Testis (tissue), 5 donors: ENCODE results near the gene PTP4A2. TPM values are rescaled to one million over a fixed set of nuclear protein-coding genes. Genes with fewer than 3 reads are reported as not detected.
A peak's percentile ranks its signal among the peaks of the same experiment; 100 is the strongest.

Experiments used
- DNase-seq: peaks from one replicate; pipeline ENCODE4 v3.0.0-alpha.2; 2019
- H3K27ac ChIP-seq, 2 donors: fragments of 200-600 bp; sonication (generic); one replicate each; pipeline ENCODE4 v1.5.1; 2019
- H3K27me3 ChIP-seq: fragments of 200-600 bp; sonication (generic); one replicate; pipeline ENCODE4 v1.5.1; 2019
- H3K36me3 ChIP-seq: fragments of 200-600 bp; sonication (generic); one replicate; pipeline ENCODE4 v1.5.1; 2017; ENCODE audit warnings: low read depth; ENCODE audit errors: missing control alignments
- H3K4me1 ChIP-seq: fragments of 200-600 bp; sonication (generic); one replicate; pipeline ENCODE4 v1.5.1; 2019
- H3K4me3 ChIP-seq, 2 donors: fragments of 200-600 bp; sonication (generic); one replicate each; pipeline ENCODE4 v1.5.1; 2017 to 2019
- H3K9me3 ChIP-seq: fragments of 200-600 bp; sonication (generic); one replicate; pipeline ENCODE4 v1.5.1; 2017
- POLR2A ChIP-seq: fragments of 450-650 bp; IDR thresholded peaks from one replicate; pipeline ENCODE4 v1.6.1; 2017; ENCODE audit warnings: antibody characterized with exemption, mild to moderate bottlenecking, moderate library complexity
- WGBS, 2 donors: methylation state at CpG; one replicate each; pipeline ENCODE4 v1.1.5; 2018; 5-methylcytosine and 5-hydroxymethylcytosine counted together
- intact Hi-C: fragments of 100-400 bp; cut with DNase I; formaldehyde crosslinking; loops from one replicate; pipeline ENCODE4 v1.15.1; 2023; ENCODE audit warnings: low total_unique reads
- long read RNA-seq, 2 donors: transcript quantifications; one replicate each; lab custom pipeline, GENCODE V29; 2026
- polyA plus RNA-seq: library from polyadenylated mRNA; stranded (reverse); fragments of 350-450 nt; fragmentation: Illumina TruSeq; extraction: RNeasy Lipid Tissue Mini Kit (QIAGEN cat#74804); gene quantifications from one replicate; pipeline ENCODE4 v1.2.3, GENCODE V29; 2014; ENCODE audit warnings: low read depth, low replicate concordance; ENCODE audit not compliant: insufficient read depth
- total RNA-seq, 2 donors: library from RNA; depleted of rRNA; stranded (reverse); fragments of >200 nt; gene quantifications; one replicate each; pipeline ENCODE4 v1.2.3, GENCODE V29; 2016
- TF ChIP-seq, protein P1 (sequence below), 3 experiments: fragments of 450-650 bp in 2 of 3; fragments of 200-600 bp in 1 of 3; sonication (generic) in 1 of 3; IDR thresholded peaks; one replicate each; pipeline ENCODE4 v1.5.1; 2016 to 2019; ENCODE audit warnings: antibody characterized with exemption in 3 of 3, mild to moderate bottlenecking in 2 of 3, moderate library complexity in 1 of 3

Gene PTP4A2
- total RNA-seq (100 to 1,000 TPM; 137 to 189 TPM), polyA plus RNA-seq (305 TPM)
- long read RNA-seq, donor 1, transcript PTP4A2-201 (4 exons, 1,032 nt) = minor isoform, 8 of 177 reads
- long read RNA-seq, donor 1, transcript PTP4A2-218 (5 exons, 3,353 nt) = major isoform, 102 of 177 reads
- long read RNA-seq, donor 1, transcript PTP4A2-221 (6 exons, 3,921 nt) = minor isoform, 31 of 177 reads
- long read RNA-seq, donor 1, partial matches to known transcripts = 25 of 177 reads
- long read RNA-seq, donor 1, other reads (novel, unspliced or antisense) = 0 of 177 reads
- long read RNA-seq, donor 2, transcript PTP4A2-221 (6 exons, 3,921 nt) = minor isoform, 26 of 77 reads
- long read RNA-seq, donor 2, transcript PTP4A2-218 (5 exons, 3,353 nt) = major isoform, 29 of 77 reads
- long read RNA-seq, donor 2, partial matches to known transcripts = 15 of 77 reads
- long read RNA-seq, donor 2, other reads (novel, unspliced or antisense) = 0 of 77 reads

GRCh38 chr1:31938184-31938975 is at the start of gene PTP4A2:
Gene PTP4A2 (minus strand): TSS chr1:31938368. CDS start chr1:31919065, 19,303 bp downstream.
- no peaks in the 10 kb centered on the region for H3K36me3 ChIP-seq
- TF ChIP-seq, protein P1, sequence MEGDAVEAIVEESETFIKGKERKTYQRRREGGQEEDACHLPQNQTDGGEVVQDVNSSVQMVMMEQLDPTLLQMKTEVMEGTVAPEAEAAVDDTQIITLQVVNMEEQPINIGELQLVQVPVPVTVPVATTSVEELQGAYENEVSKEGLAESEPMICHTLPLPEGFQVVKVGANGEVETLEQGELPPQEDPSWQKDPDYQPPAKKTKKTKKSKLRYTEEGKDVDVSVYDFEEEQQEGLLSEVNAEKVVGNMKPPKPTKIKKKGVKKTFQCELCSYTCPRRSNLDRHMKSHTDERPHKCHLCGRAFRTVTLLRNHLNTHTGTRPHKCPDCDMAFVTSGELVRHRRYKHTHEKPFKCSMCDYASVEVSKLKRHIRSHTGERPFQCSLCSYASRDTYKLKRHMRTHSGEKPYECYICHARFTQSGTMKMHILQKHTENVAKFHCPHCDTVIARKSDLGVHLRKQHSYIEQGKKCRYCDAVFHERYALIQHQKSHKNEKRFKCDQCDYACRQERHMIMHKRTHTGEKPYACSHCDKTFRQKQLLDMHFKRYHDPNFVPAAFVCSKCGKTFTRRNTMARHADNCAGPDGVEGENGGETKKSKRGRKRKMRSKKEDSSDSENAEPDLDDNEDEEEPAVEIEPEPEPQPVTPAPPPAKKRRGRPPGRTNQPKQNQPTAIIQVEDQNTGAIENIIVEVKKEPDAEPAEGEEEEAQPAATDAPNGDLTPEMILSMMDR (IDR thresholded peaks at IDR 0.05) = peak in 2 of 3 experiments; percentile 67 to 90
- peak; percentile 37 for TF ChIP-seq POLR2A
- WGBS, 2 donors = 1% methylated on average over 64 of the region's 82 CpGs; no CpG with 5 or more reads in 1 of the 2 donors
- H3K4me1 ChIP-seq = peaks cover 41% of the 10 kb centered on the region
- H3K4me3 ChIP-seq = peak within 1 kb of the TSS; percentile 89 to 91
- H3K27ac ChIP-seq = peak within 1 kb of the TSS; percentile 93 to 96
- intact Hi-C loops = no loop called here
- H3K27me3 ChIP-seq = no peaks in the 10 kb centered on the region
- no peaks in the 10 kb centered on the region for H3K9me3 ChIP-seq
- DNase-seq = peak; percentile 96

- Histone ChIP-seq H3K4me3 (no peak overlapping the region), H3K36me3 (no peaks in the 10 kb centered on the region), H3K27me3 (no peaks in the 10 kb centered on the region), H3K9me3 (no peaks in the 10 kb centered on the region), H3K27ac (no peak overlapping the region), H3K4me1 (no peaks in the 10 kb centered on the region)
- no peak for TF ChIP-seq POLR2A
- TF ChIP-seq, protein P1 (IDR thresholded peaks at IDR 0.05) = no peak
- intact Hi-C loops = no loop called here
- 44 to 65% methylated on average over 8 to 9 of the region's 9 CpGs for WGBS, 2 donors
- no peak for DNase-seq
These were observed 49.0 kb upstream of the PTP4A2 start for GRCh38 chr1:31987135-31987619.

DNA sequence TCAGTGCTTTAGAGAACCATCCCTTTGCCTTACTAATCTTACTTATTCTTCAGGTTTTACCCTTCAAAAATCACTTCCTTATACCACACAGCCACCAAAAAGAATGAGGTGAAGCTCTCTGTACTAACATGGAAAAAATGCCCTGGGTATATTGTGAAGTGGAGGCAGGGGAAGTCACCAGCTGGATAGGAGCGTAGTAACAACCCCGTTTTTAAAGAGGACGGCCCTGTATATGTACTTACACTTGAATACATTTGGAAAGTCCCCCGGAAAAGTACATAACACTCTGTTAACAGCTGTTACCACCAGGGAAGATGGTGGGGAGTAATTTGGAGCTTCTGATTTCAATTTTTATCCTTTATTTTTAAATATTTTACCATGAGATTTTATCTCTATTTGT is 47.3 kb upstream of the PTP4A2 start:
- H3K4me1 ChIP-seq = no peaks in the 10 kb centered on the region
- no peak overlapping the region for H3K4me3 ChIP-seq
- no peak overlapping the region for H3K27ac ChIP-seq
- intact Hi-C loops = no loop called here
- WGBS, 2 donors = 40 to 45% methylated on average over 4 of the region's 4 CpGs
- no peaks in the 10 kb centered on the region for H3K9me3 ChIP-seq
- no peak for DNase-seq
- no peaks in the 10 kb centered on the region for H3K36me3 ChIP-seq
- TF ChIP-seq POLR2A = no peak
- TF ChIP-seq, protein P1 (IDR thresholded peaks at IDR 0.05) = no peak
- H3K27me3 ChIP-seq = no peaks in the 10 kb centered on the region

- Histone ChIP-seq H3K36me3 (no peaks in the 10 kb centered on the region), H3K4me3 (no peak overlapping the region), H3K4me1 (no peaks in the 10 kb centered on the region), H3K27ac (no peak overlapping the region), H3K27me3 (no peaks in the 10 kb centered on the region), H3K9me3 (no peaks in the 10 kb centered on the region)
- TF ChIP-seq, protein P1 (IDR thresholded peaks at IDR 0.05) = no peak
- TF ChIP-seq POLR2A = no peak
- no peak for DNase-seq
- intact Hi-C loops = no loop called here
- 82 to 92% methylated on average over 6 of the region's 6 CpGs for WGBS, 2 donors
These were observed 46.5 kb upstream of the PTP4A2 start for GRCh38 chr1:31984419-31985347.
